Gastroesophageal sphincter (tissue), 3 donors: ENCODE results near the gene UGT2B10.

Experiments
- EP300 ChIP-seq: sonication (generic); formaldehyde crosslinking; IDR thresholded peaks from one replicate; pipeline ENCODE4 v1.6.1; 2017; ENCODE audit warnings: antibody characterized with exemption, mild to moderate bottlenecking
- POLR2A ChIP-seq, 2 donors: fragments of 450-650 bp; IDR thresholded peaks; one replicate each; pipeline ENCODE4 v1.6.1; 2017; ENCODE audit warnings: antibody characterized with exemption in 2 of 2, mild to moderate bottlenecking in 2 of 2, moderate library complexity in 1 of 2
- POLR2AphosphoS5 ChIP-seq: sonication (generic); formaldehyde crosslinking; IDR thresholded peaks from one replicate; pipeline ENCODE4 v1.6.1; 2017; ENCODE audit warnings: antibody characterized with exemption
- TF ChIP-seq, protein P1 (sequence below), 4 experiments: fragments of 200-600 bp in 2 of 4; fragments of 450-650 bp in 2 of 4; sonication (generic) in 1 of 4; IDR thresholded peaks; one replicate each; pipeline ENCODE4 v1.5.1; 2017 to 2019; ENCODE audit warnings: antibody characterized with exemption in 4 of 4, mild to moderate bottlenecking in 2 of 4, moderate library complexity in 2 of 4

DNA sequence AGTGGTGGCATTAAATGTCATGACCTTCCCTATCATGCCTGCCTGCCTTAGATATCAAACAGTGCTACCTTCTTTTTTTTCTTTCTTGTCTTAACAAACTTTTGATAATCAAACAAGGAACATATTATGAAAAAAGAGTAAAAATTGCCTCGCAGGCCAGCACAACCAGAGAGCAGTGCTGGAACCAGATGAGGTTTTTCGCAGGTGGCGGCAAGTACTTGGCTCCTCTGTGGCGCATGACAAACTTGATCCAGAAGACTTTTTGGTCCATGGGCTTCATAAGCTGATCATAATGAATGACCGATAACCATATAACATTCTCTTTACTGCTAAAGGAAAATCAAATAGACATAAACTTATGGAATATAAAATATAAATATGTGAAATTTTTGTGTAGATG is 61.8 kb downstream of the UGT2B10 start:
- no peak for TF ChIP-seq EP300
- no peak for TF ChIP-seq POLR2AphosphoS5
- TF ChIP-seq, protein P1, sequence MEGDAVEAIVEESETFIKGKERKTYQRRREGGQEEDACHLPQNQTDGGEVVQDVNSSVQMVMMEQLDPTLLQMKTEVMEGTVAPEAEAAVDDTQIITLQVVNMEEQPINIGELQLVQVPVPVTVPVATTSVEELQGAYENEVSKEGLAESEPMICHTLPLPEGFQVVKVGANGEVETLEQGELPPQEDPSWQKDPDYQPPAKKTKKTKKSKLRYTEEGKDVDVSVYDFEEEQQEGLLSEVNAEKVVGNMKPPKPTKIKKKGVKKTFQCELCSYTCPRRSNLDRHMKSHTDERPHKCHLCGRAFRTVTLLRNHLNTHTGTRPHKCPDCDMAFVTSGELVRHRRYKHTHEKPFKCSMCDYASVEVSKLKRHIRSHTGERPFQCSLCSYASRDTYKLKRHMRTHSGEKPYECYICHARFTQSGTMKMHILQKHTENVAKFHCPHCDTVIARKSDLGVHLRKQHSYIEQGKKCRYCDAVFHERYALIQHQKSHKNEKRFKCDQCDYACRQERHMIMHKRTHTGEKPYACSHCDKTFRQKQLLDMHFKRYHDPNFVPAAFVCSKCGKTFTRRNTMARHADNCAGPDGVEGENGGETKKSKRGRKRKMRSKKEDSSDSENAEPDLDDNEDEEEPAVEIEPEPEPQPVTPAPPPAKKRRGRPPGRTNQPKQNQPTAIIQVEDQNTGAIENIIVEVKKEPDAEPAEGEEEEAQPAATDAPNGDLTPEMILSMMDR (IDR thresholded peaks at IDR 0.05) = no peak
- no peak for TF ChIP-seq POLR2A (IDR thresholded peaks at IDR 0.05)
